Stimulated activated naive B cell treated with anti-CD40 and anti-IgM and Interleukin-4, amounts not matched to agents 10 μg/mL and 1 μg/mL and 100 μg/mL, for 72 hours (primary cell): ENCODE results near the gene CTIF.

ENCODE experiments used
- ATAC-seq, 2 donors: fragments of 150-1000 bp; cut with Tn5 transposase; replicated peaks; 2 replicates each; pipeline ENCODE4 v1.10.0; 2021; ENCODE audit warnings: moderate library complexity in 1 of 2
- DNase-seq: peaks from one replicate; pipeline ENCODE4 v3.0.0; 2021
- H3K27ac Mint-ChIP-seq: one replicate; pipeline ENCODE4 v1.8.0; 2022; ENCODE audit warnings: mild to moderate bottlenecking, mixed read lengths
- H3K27me3 Mint-ChIP-seq, 2 donors: one replicate each; pipeline ENCODE4 v1.8.0; 2022; ENCODE audit warnings: mixed read lengths in 2 of 2
- H3K36me3 Mint-ChIP-seq, 2 donors: one replicate each; pipeline ENCODE4 v1.8.0; 2022; ENCODE audit warnings: mixed read lengths in 2 of 2, mild to moderate bottlenecking in 1 of 2
- H3K4me1 Mint-ChIP-seq, 2 donors: one replicate each; pipeline ENCODE4 v1.8.0; 2022; ENCODE audit warnings: mixed read lengths in 2 of 2, mild to moderate bottlenecking in 1 of 2
- H3K4me3 Mint-ChIP-seq, 2 donors: one replicate each; pipeline ENCODE4 v1.8.0; 2022; ENCODE audit warnings: mild to moderate bottlenecking in 2 of 2, mixed read lengths in 2 of 2, moderate library complexity in 1 of 2
- H3K9me3 Mint-ChIP-seq, 2 donors: one replicate each; pipeline ENCODE4 v1.8.0; 2022; ENCODE audit warnings: mixed read lengths in 2 of 2, mild to moderate bottlenecking in 1 of 2

The CTIF gene

GRCh38 chr18:48892146-48892855 lies 353.5 kb downstream of the CTIF start:
- Mint-ChIP-seq H3K36me3 (peaks cover 0 to 1% of the 10 kb centered on the region in 2 donors), H3K27ac (no peak overlapping the region), H3K9me3 (no peaks in the 10 kb centered on the region)

GRCh38 chr18:48893061-48893607 lies 354.3 kb downstream of the CTIF start:
- H3K27me3 Mint-ChIP-seq, result no peaks in the 10 kb centered on the region
- H3K36me3 Mint-ChIP-seq, result peaks cover 0 to 1% of the 10 kb centered on the region in 2 donors
- no peak for DNase-seq
- no peak overlapping the region for H3K4me3 Mint-ChIP-seq
- H3K9me3 Mint-ChIP-seq, result no peaks in the 10 kb centered on the region
- H3K4me1 Mint-ChIP-seq, result peaks cover 17 to 18% of the 10 kb centered on the region in 2 donors
- no peak for ATAC-seq
- no peak overlapping the region for H3K27ac Mint-ChIP-seq

More at GRCh38 chr18:48892146-48892855, 353.5 kb downstream of the CTIF start:
- ATAC-seq (no peak), DNase-seq (no peak)
- no peak overlapping the region for H3K4me3 Mint-ChIP-seq
- peaks cover 17 to 22% of the 10 kb centered on the region in 2 donors for H3K4me1 Mint-ChIP-seq
- no peaks in the 10 kb centered on the region for H3K27me3 Mint-ChIP-seq

DNA sequence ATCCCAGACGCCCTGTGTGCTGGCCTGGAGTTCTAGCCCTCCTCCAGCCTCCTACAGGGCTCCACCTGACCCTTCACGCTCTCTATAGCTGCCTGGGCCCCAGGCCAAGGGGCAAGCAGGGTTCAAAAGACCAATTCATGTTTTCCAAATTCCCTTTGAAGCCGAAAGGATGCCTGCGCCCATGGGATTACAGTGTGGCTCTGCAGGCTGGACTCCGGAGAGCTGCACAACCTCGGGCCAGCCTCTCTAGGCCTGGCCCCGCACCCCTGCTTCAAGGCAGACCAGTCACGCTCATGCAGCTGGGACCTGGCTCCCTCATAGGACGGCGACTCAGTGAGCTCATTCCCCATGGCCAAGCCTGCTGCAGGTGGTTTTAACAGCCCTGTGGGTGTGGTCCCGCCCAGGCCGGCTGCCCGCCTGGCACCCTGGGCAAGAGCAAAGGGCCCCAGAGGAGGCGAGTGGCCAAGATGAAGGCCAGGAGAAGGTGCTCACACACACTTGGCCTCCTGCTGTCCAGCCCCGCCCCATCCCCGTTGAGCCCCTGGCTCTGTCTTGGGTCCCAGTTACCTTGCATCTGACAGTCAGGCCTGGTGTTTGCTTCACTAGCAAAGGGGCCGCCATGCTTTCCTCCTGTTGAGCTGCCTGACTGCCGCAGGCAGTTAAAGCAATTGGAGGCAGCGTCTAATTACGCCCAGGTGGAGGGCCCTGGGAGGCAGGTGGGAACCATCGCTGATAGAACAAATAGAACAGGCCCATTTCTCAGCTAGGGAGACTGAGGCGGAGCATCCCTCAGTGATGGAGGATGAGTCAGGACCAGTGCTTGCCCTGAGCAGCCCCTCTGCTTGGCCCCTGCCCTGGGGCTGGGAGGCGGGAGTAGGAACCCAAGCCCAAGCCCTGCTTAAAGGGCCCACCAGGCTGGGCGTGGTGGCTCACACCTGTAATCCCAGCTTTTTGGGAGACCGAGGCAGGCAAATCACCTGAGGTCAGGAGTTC lies 355.1 kb downstream of the CTIF start:
- H3K27ac Mint-ChIP-seq, result no peak overlapping the region
- no peak for ATAC-seq

DNA sequence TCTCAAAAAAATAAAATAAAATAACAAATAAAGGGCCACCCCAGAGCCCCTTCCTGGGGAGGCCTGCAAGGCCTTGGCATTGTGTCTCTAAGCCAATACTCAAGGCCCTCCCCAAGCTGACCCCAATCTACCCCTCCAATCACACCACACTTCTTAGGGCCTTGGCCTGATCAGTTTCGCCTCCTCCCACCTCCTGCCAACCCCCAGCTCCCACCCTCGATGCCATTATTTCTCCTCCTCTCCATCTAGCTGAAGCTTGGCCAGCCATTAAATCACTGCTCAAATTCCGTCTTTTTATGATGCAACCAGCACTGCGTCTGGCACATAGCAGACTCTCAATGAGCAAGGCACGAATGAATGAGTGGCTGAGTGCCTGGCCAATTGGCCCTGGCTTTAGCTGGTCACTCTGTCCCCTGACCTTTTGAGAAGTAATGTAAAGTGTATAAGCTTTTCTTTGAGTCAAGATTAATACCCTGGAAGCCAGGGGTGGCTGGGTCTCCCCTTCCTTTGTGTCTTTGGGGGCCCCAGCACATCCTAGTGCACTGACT lies 356.0 kb downstream of the CTIF start:
- Mint-ChIP-seq H3K36me3 (peaks cover 0 to 1% of the 10 kb centered on the region in 2 donors), H3K9me3 (peaks cover 0 to 3% of the 10 kb centered on the region in 2 donors), H3K27ac (no peak overlapping the region), H3K4me1 (peaks cover 17 to 18% of the 10 kb centered on the region in 2 donors), H3K27me3 (no peaks in the 10 kb centered on the region), H3K4me3 (no peak overlapping the region)
- ATAC-seq (no peak), DNase-seq (no peak)

More for the DNA sequence above, 355.1 kb downstream of the CTIF start:
- Mint-ChIP-seq H3K27me3 (no peaks in the 10 kb centered on the region), H3K9me3 (no peaks in the 10 kb centered on the region), H3K4me1 (peaks cover 17 to 18% of the 10 kb centered on the region in 2 donors), H3K36me3 (peaks cover 0 to 1% of the 10 kb centered on the region in 2 donors), H3K4me3 (no peak overlapping the region)
- no peak for DNase-seq

DNA sequence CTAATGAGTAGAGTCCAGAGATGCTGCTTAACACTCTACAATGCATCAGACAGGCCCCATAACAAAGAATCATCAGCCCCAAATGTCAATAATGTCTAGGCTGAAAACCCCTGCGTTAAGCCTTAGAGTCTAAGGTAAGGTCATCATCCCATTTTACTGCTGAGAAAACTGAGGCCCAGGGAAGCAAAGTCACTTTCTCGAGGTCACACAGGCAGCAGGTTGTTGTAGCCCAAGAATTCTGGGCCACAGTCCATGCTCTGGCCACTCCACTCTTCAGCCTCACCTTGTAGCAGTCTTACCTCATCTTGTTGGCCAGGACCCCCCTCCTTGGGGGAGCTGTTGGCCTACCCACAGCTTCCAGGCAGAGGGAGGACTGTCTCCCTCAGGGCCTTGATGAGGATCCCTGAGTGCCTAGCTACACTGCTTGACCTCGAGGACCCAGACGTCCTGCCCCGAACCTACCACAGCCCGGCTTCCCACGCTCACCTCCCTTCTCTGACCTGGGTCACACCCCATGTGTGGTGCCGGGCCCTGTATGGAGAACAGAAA lies 357.6 kb downstream of the CTIF start:
- Mint-ChIP-seq H3K36me3 (peaks cover 1 to 5% of the 10 kb centered on the region in 2 donors), H3K27me3 (peaks cover 6 to 7% of the 10 kb centered on the region in 2 donors), H3K4me3 (peak overlapping the region; percentile 1 to 33), H3K9me3 (peaks cover 4 to 6% of the 10 kb centered on the region in 2 donors), H3K4me1 (peaks cover 19 to 20% of the 10 kb centered on the region in 2 donors), H3K27ac (peak overlapping the region; percentile 78)
- DNase-seq (no peak), ATAC-seq (no peak)

GRCh38 chr18:48896875-48897511 lies 358.2 kb downstream of the CTIF start:
- Mint-ChIP-seq H3K27ac (peak overlapping the region; percentile 78), H3K9me3 (peaks cover 4 to 6% of the 10 kb centered on the region in 2 donors), H3K36me3 (peaks cover 1 to 5% of the 10 kb centered on the region in 2 donors), H3K4me3 (peak overlapping the region; percentile 1 to 33), H3K4me1 (peaks cover 19 to 25% of the 10 kb centered on the region in 2 donors), H3K27me3 (peaks cover 9 to 13% of the 10 kb centered on the region in 2 donors)
- peak; percentile 66 for DNase-seq
- ATAC-seq, result peak; percentile 93 to 96

- peak overlapping the region; percentile 78 for H3K27ac Mint-ChIP-seq
- H3K4me3 Mint-ChIP-seq, result no peak overlapping the region
- no peak for DNase-seq
Observed at GRCh38 chr18:48897531-48897930, 358.7 kb downstream of the CTIF start.

DNA sequence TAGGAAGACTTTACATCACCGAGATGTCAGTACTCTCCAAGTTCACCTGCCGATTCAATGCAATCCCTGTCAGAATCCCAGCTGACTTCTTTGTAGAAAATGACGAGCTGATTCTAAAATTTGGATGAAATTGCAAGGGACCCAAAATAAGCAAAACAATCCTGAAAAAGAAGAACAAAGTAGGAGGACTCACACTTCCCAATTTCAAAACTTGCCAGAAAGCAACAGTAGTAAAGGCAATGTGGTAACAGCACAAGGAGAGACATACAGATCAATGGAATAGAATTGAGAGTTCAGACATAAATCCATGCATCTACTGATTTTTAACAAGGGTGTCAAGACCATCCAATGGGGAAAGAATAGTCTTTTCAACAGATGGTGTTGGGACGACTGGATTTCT lies 359.7 kb downstream of the CTIF start:
- Mint-ChIP-seq H3K36me3 (peaks cover 5% of the 10 kb centered on the region in 2 donors), H3K4me1 (peaks cover 19 to 28% of the 10 kb centered on the region in 2 donors), H3K4me3 (no peak overlapping the region), H3K27ac (no peak overlapping the region), H3K9me3 (peaks cover 4 to 6% of the 10 kb centered on the region in 2 donors), H3K27me3 (peaks cover 9 to 19% of the 10 kb centered on the region in 2 donors)
- no peak for ATAC-seq
- DNase-seq, result no peak

More at GRCh38 chr18:48897531-48897930, 358.7 kb downstream of the CTIF start:
- peak in 1 of 2 donors; percentile 10 for ATAC-seq
- peaks cover 1 to 5% of the 10 kb centered on the region in 2 donors for H3K36me3 Mint-ChIP-seq
- peaks cover 9 to 18% of the 10 kb centered on the region in 2 donors for H3K27me3 Mint-ChIP-seq
- H3K4me1 Mint-ChIP-seq, result peaks cover 19 to 28% of the 10 kb centered on the region in 2 donors
- H3K9me3 Mint-ChIP-seq, result peaks cover 4 to 6% of the 10 kb centered on the region in 2 donors

GRCh38 chr18:48899558-48900174 lies 360.8 kb downstream of the CTIF start:
- ATAC-seq (no peak), DNase-seq (no peak)
- H3K27me3 Mint-ChIP-seq, result peaks cover 15 to 25% of the 10 kb centered on the region in 2 donors
- peaks cover 19 to 28% of the 10 kb centered on the region in 2 donors for H3K4me1 Mint-ChIP-seq
- peaks cover 11 to 12% of the 10 kb centered on the region in 2 donors for H3K9me3 Mint-ChIP-seq
- H3K27ac Mint-ChIP-seq, result no peak overlapping the region
- H3K4me3 Mint-ChIP-seq, result no peak overlapping the region
- peaks cover 10 to 15% of the 10 kb centered on the region in 2 donors for H3K36me3 Mint-ChIP-seq

DNA sequence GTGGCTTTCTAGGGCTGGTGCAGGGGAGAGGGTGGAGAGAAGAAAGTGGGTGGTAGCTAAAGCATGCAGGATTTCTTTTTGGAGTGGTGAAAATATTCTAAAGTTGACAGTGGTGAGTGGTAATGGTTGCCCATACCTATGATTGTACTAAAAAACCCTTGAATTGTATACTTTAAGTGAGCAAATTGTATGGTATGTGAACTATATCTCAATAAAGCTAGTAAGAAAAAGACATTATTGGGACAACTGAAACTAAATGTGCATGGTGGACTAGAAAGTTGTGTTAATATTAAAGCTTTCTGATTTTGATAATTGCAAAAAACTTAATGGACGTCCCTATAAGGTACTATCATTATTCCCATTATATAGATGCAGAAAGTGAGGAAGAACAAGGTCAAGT lies 361.6 kb downstream of the CTIF start:
- no peak for ATAC-seq
- no peak for DNase-seq
- Mint-ChIP-seq H3K4me1 (peaks cover 15 to 28% of the 10 kb centered on the region in 2 donors), H3K27me3 (peaks cover 15 to 26% of the 10 kb centered on the region in 2 donors), H3K36me3 (peaks cover 10 to 22% of the 10 kb centered on the region in 2 donors), H3K27ac (no peak overlapping the region), H3K4me3 (no peak overlapping the region), H3K9me3 (peaks cover 16 to 18% of the 10 kb centered on the region in 2 donors)

DNA sequence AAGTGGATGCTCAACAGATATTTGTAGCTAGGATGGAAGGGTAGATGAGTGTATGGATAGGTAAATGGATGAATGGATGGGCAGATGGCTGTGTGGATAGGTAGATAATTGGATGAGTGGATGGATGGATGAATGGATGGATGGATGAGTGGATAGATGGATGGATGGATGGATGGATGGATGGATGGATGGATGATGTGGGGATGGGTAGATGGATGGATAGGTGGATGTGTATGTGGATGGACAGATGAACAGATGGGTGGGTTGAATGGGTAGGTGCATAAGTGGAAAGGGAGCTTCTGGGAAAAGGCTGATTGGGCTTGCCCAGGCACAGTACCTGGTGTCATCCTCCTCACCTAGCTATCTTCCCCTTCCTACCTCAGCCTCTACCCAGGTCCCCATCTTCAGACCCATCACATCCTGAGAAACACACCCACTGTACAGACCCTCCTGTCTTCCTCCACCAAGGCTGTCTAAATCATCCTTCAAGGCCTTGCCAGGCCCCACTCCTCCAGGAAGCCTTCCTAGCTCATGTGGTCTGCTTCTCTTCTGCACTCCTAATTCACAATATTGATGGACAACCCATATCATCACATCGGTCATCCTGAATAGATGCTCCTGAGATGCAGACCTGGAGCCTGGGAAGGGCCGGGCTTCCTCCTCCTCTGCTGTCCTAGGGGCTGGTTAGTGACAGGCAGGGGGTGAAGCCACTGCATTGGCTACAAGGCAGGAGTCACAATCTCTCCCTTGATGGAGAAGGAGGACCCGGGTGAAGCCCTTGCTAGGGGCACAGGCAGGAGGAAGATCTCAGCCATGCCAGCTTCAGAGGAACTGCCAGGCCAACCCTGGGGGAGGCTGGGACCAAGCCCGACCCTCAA lies 362.6 kb downstream of the CTIF start:
- DNase-seq (no peak), ATAC-seq (no peak)
- Mint-ChIP-seq H3K4me1 (peaks cover 12 to 21% of the 10 kb centered on the region in 2 donors), H3K36me3 (peaks cover 10 to 22% of the 10 kb centered on the region in 2 donors), H3K4me3 (no peak overlapping the region), H3K27me3 (peaks cover 15 to 26% of the 10 kb centered on the region in 2 donors), H3K27ac (no peak overlapping the region), H3K9me3 (peaks cover 16 to 18% of the 10 kb centered on the region in 2 donors)
